ENCODE measurements around the gene THADA. TPM values are rescaled to one million over a fixed set of nuclear protein-coding genes. Genes with fewer than 3 reads are reported as not detected.

Gene THADA
- total and polyA plus RNA-seq, 2 donors (not counting 3 experiments of a cell fraction or from before 2014, with no cell fraction given): 22.6 to 25.3 TPM

- H4K20me1 ChIP-seq (replicated peaks; ENCODE audit: control insufficient read depth, extremely low read depth, insufficient read depth, low read length): no peaks in the 10 kb centered on the region
- H3K27ac ChIP-seq (ENCODE audit: insufficient read depth, low read depth, low read length): no peak overlapping the region
- H3K4me1 ChIP-seq (ENCODE audit: control insufficient read depth, extremely low read depth, insufficient read depth, low read length): peaks cover 22% of the 10 kb centered on the region
- no peaks in the 10 kb centered on the region for H3K9me3 ChIP-seq (replicated peaks; ENCODE audit: control insufficient read depth, insufficient read depth, low read length)
- H3K79me2 ChIP-seq (ENCODE audit: control insufficient read depth, insufficient read depth, low read length): no peaks in the 10 kb centered on the region
- TF ChIP-seq POLR2AphosphoS5 (IDR thresholded peaks at IDR 0.05; ENCODE audit: insufficient read depth, low read depth, low read length) (no peak), EZH2 (IDR thresholded peaks at IDR 0.05; ENCODE audit: borderline replicate concordance, low read depth, low read length, severe bottlenecking) (no peak), FOS (IDR thresholded peaks at IDR 0.05; ENCODE audit: borderline replicate concordance, insufficient read depth, low read length) (peak; percentile 88), JUN (IDR thresholded peaks at IDR 0.05; ENCODE audit: borderline replicate concordance, insufficient read depth, insufficient read length, low read depth) (peak; percentile 75), MYC (IDR thresholded peaks at IDR 0.05; ENCODE audit: low read depth, low read length) (no peak)
- H3K9ac ChIP-seq (replicated peaks; ENCODE audit: extremely low read depth, insufficient read depth, low read length): no peak overlapping the region
- no peak overlapping the region for H3K4me3 ChIP-seq (replicated peaks in 1 of 3; ENCODE audit: insufficient read depth in 1 of 3, low read depth in 1 of 3, low read length in 3 of 3)
- H2AFZ ChIP-seq (ENCODE audit: low read depth, low read length): no peak overlapping the region
- DNase-seq (ENCODE audit: low read depth, low spot score) (peak; percentile 74), FAIRE-seq (no peak)
- intact Hi-C loops (cut with micrococcal nuclease): loop anchor here (5.0 kb wide), 1 partner anchor 45 kb away; no protein-coding TSS in a partner anchor
- H3K9me1 ChIP-seq (replicated peaks; ENCODE audit: control insufficient read depth, extremely low read depth, insufficient read depth, low read length): no peaks in the 10 kb centered on the region
- dilution Hi-C loops (cut with MboI; ENCODE audit: extremely low pct_ligation_motif_present, low sequenced_read_pairs): no loop called here
- POLR2A ChIA-PET: no interaction called here
- no peaks in the 10 kb centered on the region for H3K36me3 ChIP-seq (ENCODE audit: control insufficient read depth in 2 of 2, extremely low read depth in 1 of 2, insufficient read depth in 2 of 2, low read length in 2 of 2)
- peak overlapping the region; percentile 8 for H3K4me2 ChIP-seq (ENCODE audit: insufficient read depth, low read length)
- no TSS peak for BruUV-seq (replicated peaks)
- CTCF ChIA-PET: interaction anchor here (1.0 kb wide), 2 partner anchors 14 to 24 kb away, joined by 3 read pairs; no protein-coding TSS in a partner anchor
- no peaks in the 10 kb centered on the region for H3K27me3 ChIP-seq (ENCODE audit: control insufficient read depth in 2 of 2, insufficient read depth in 2 of 2, low read length in 2 of 2)
These were observed 183.6 kb downstream of the THADA start for GRCh38 chr2:43412114-43412753.

GRCh38 chr2:43410055-43410604, 185.7 kb downstream of the THADA start:
- DNase-seq (ENCODE audit: low read depth, low spot score) (no peak), FAIRE-seq (no peak)
- H3K9ac ChIP-seq (replicated peaks; ENCODE audit: extremely low read depth, insufficient read depth, low read length): no peak overlapping the region
- no peak overlapping the region for H3K27ac ChIP-seq (ENCODE audit: insufficient read depth, low read depth, low read length)
- no TSS peak for BruUV-seq (replicated peaks)
- peaks cover 22% of the 10 kb centered on the region for H3K4me1 ChIP-seq (ENCODE audit: control insufficient read depth, extremely low read depth, insufficient read depth, low read length)
- no peaks in the 10 kb centered on the region for H3K9me3 ChIP-seq (replicated peaks; ENCODE audit: control insufficient read depth, insufficient read depth, low read length)
- dilution Hi-C loops (cut with MboI; ENCODE audit: extremely low pct_ligation_motif_present, low sequenced_read_pairs): no loop called here
- intact Hi-C loops (cut with micrococcal nuclease): loop anchor here (5.0 kb wide), 1 partner anchor 47 kb away; no protein-coding TSS in a partner anchor
- ChIA-PET CTCF (interaction anchor here (0.9 to 1.5 kb wide), 4 partner anchors 9 to 74 kb away, joined by 3 to 5 read pairs (median 3); no protein-coding TSS in a partner anchor), POLR2A (no interaction called here)
- H3K4me3 ChIP-seq (replicated peaks in 1 of 3; ENCODE audit: insufficient read depth in 1 of 3, low read depth in 1 of 3, low read length in 3 of 3): no peak overlapping the region
- H3K27me3 ChIP-seq (ENCODE audit: control insufficient read depth in 2 of 2, insufficient read depth in 2 of 2, low read length in 2 of 2): no peaks in the 10 kb centered on the region
- TF ChIP-seq, protein P1, sequence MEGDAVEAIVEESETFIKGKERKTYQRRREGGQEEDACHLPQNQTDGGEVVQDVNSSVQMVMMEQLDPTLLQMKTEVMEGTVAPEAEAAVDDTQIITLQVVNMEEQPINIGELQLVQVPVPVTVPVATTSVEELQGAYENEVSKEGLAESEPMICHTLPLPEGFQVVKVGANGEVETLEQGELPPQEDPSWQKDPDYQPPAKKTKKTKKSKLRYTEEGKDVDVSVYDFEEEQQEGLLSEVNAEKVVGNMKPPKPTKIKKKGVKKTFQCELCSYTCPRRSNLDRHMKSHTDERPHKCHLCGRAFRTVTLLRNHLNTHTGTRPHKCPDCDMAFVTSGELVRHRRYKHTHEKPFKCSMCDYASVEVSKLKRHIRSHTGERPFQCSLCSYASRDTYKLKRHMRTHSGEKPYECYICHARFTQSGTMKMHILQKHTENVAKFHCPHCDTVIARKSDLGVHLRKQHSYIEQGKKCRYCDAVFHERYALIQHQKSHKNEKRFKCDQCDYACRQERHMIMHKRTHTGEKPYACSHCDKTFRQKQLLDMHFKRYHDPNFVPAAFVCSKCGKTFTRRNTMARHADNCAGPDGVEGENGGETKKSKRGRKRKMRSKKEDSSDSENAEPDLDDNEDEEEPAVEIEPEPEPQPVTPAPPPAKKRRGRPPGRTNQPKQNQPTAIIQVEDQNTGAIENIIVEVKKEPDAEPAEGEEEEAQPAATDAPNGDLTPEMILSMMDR (IDR thresholded peaks at IDR 0.05; ENCODE audit: extremely low read depth in 1 of 2, insufficient read depth in 1 of 2, low read depth in 1 of 2, low read length in 2 of 2): no peak
- TF ChIP-seq MYC (IDR thresholded peaks at IDR 0.05; ENCODE audit: low read depth, low read length): no peak
- no peak for TF ChIP-seq POLR2AphosphoS5 (IDR thresholded peaks at IDR 0.05; ENCODE audit: insufficient read depth, low read depth, low read length)
- TF ChIP-seq EZH2 (IDR thresholded peaks at IDR 0.05; ENCODE audit: borderline replicate concordance, low read depth, low read length, severe bottlenecking): no peak
- TF ChIP-seq JUN (IDR thresholded peaks at IDR 0.05; ENCODE audit: borderline replicate concordance, insufficient read depth, insufficient read length, low read depth): no peak
- no peak for TF ChIP-seq GATA2 (IDR thresholded peaks at IDR 0.05; ENCODE audit: insufficient read depth, insufficient read length, low read depth, low read length)
- no peak for TF ChIP-seq POLR2A (IDR thresholded peaks at IDR 0.05; ENCODE audit: low read depth, low read length)
- TF ChIP-seq FOS (IDR thresholded peaks at IDR 0.05; ENCODE audit: borderline replicate concordance, insufficient read depth, low read length): no peak
- no peak for TF ChIP-seq MAX (IDR thresholded peaks at IDR 0.05; ENCODE audit: insufficient read depth, insufficient read length)
- H2AFZ ChIP-seq (ENCODE audit: low read depth, low read length): no peak overlapping the region
- H3K79me2 ChIP-seq (ENCODE audit: control insufficient read depth, insufficient read depth, low read length): no peaks in the 10 kb centered on the region
- H3K9me1 ChIP-seq (replicated peaks; ENCODE audit: control insufficient read depth, extremely low read depth, insufficient read depth, low read length): no peaks in the 10 kb centered on the region
- no peak overlapping the region for H3K4me2 ChIP-seq (ENCODE audit: insufficient read depth, low read length)
- H3K36me3 ChIP-seq (ENCODE audit: control insufficient read depth in 2 of 2, extremely low read depth in 1 of 2, insufficient read depth in 2 of 2, low read length in 2 of 2): no peaks in the 10 kb centered on the region
- H4K20me1 ChIP-seq (replicated peaks; ENCODE audit: control insufficient read depth, extremely low read depth, insufficient read depth, low read length): no peaks in the 10 kb centered on the region

All from endothelial cell of umbilical vein (primary cell).